SK-N-SH treated with all-trans-retinoic acid at 6 μM for 48 hours (cell line): ENCODE results near the gene ZFHX3.
A peak's percentile ranks its signal among the peaks of the same experiment; 100 is the strongest.
"Not testable (repeated sequence)": the region's sequence is repeated elsewhere in the genome, so short reads cannot be mapped to it uniquely, and the experiment has no call there.

Experiments
- ATAC-seq: fragments of 200-7000 bp; cut with Tn5 transposase; 3 replicates; pipeline ENCODE4 v1.9.1; 2020; ENCODE audit warnings: mild to moderate bottlenecking, moderate library complexity
- ARNTL ChIP-seq: fragments of 450-650 bp; formaldehyde crosslinking; IDR thresholded peaks from 2 replicates; pipeline ENCODE4 v1.5.0; 2020; ENCODE audit warnings: low read depth, mild to moderate bottlenecking, moderate library complexity, borderline replicate concordance
- BACH2 ChIP-seq: fragments of 250-450 bp; sonication (Bioruptor Pico); IDR thresholded peaks from 2 replicates; pipeline ENCODE4 v1.9.0; 2021; ENCODE audit warnings: mild to moderate bottlenecking, borderline replicate concordance
- CREB5 ChIP-seq: fragments of 250-450 bp; sonication (Bioruptor Pico); IDR thresholded peaks from 2 replicates; pipeline ENCODE4 v1.5.1; 2020; ENCODE audit warnings: low read depth, mild to moderate bottlenecking, moderate library complexity
- CSDC2 ChIP-seq: fragments of 250-450 bp; sonication (Bioruptor Pico); IDR thresholded peaks from 2 replicates; pipeline ENCODE4 v1.5.0; 2020; ENCODE audit warnings: mild to moderate bottlenecking, moderate library complexity
- CSRNP3 ChIP-seq: fragments of 250-450 bp; sonication (Bioruptor Pico); IDR thresholded peaks from 2 replicates; pipeline ENCODE4 v1.5.1; 2021; ENCODE audit warnings: mild to moderate bottlenecking, moderate library complexity
- ESRRG ChIP-seq: fragments of 250-450 bp; sonication (Bioruptor Pico); IDR thresholded peaks from 2 replicates; pipeline ENCODE4 v1.6.1; 2021; ENCODE audit warnings: mild to moderate bottlenecking
- ISL1 ChIP-seq: fragments of 250-450 bp; sonication (Bioruptor Pico); IDR thresholded peaks from 2 replicates; pipeline ENCODE4 v2.1.2; 2022; ENCODE audit warnings: mild to moderate bottlenecking, moderate library complexity
- POU6F1 ChIP-seq: fragments of 250-450 bp; sonication (Bioruptor Pico); IDR thresholded peaks from 2 replicates; pipeline ENCODE4 v1.8.0; 2021; ENCODE audit warnings: low read depth, mild to moderate bottlenecking, moderate library complexity, borderline replicate concordance
- SNAI2 ChIP-seq: fragments of 250-450 bp; sonication (Bioruptor Pico); IDR thresholded peaks from 2 replicates; pipeline ENCODE4 v1.5.0; 2020; ENCODE audit warnings: mild to moderate bottlenecking, moderate library complexity
- TCF4 ChIP-seq: fragments of 250-450 bp; sonication (Bioruptor Pico); IDR thresholded peaks from 2 replicates; pipeline ENCODE4 v1.8.0; 2021; ENCODE audit warnings: mild to moderate bottlenecking, moderate library complexity, borderline replicate concordance
- TOX ChIP-seq: fragments of 250-450 bp; sonication (Bioruptor Pico); IDR thresholded peaks from 2 replicates; pipeline ENCODE4 v1.8.0; 2021; ENCODE audit warnings: mild to moderate bottlenecking, moderate library complexity, borderline replicate concordance
- ZC3H10 ChIP-seq: fragments of 250-450 bp; sonication (Bioruptor Pico); IDR thresholded peaks from 2 replicates; pipeline ENCODE4 v1.5.1; 2021; ENCODE audit warnings: mild to moderate bottlenecking, moderate library complexity
- ZFP3 ChIP-seq: fragments of 250-450 bp; sonication (Bioruptor Pico); IDR thresholded peaks from 2 replicates; pipeline ENCODE4 v1.5.0; 2020; ENCODE audit warnings: mild to moderate bottlenecking, moderate library complexity
- ZFP30 ChIP-seq: fragments of 450-650 bp; formaldehyde crosslinking; IDR thresholded peaks from 2 replicates; pipeline ENCODE4 v1.5.0; 2022; ENCODE audit warnings: mild to moderate bottlenecking, moderate library complexity
- ZNF565 ChIP-seq: fragments of 450-650 bp; formaldehyde crosslinking; conservative IDR thresholded peaks from 2 replicates; pipeline ENCODE4 v1.5.0; 2020; ENCODE audit warnings: low read depth, mild to moderate bottlenecking, moderate library complexity
- ZNF70 ChIP-seq: fragments of 450-650 bp; formaldehyde crosslinking; IDR thresholded peaks from 2 replicates; pipeline ENCODE4 v1.5.0; 2020; ENCODE audit warnings: mild to moderate bottlenecking, moderate library complexity
- ZNF8 ChIP-seq: fragments of 450-650 bp; formaldehyde crosslinking; IDR thresholded peaks from 2 replicates; pipeline ENCODE4 v1.5.0; 2020; ENCODE audit warnings: mild to moderate bottlenecking, moderate library complexity

The ZFHX3 gene

DNA sequence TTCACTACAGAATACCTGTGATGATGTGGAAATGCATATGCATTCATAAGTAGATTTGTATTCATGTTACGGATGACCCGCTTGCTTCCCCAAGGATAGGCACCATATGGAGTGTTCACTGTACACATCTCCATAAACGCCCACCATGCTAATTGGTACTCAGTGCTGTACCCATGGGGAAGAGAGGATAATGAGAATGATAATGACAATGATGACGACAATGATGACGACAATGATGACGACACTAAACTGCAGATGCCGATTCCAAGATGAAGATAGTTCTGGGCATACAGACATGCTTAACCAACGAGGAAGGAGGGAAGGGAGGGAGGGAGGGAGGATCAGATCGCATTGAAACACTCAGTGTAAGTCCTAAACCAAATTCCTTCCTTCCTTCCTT lies 26.5 kb upstream of the ZFHX3 start (continued):
- TF ChIP-seq ZNF565: no peak
- TF ChIP-seq, all 23 proteins: peak for 0

- ATAC-seq: not testable (repeated sequence)
Measured at GRCh38 chr16:73072051-73072450, 24.1 kb upstream of the ZFHX3 start.

- TF ChIP-seq ESRRG (no peak), ARNTL (no peak), TOX (CRISPR knock-in tag) (no peak), CSRNP3 (CRISPR knock-in tag) (no peak), SNAI2 (CRISPR knock-in tag) (no peak), ZFP3 (no peak), ZC3H10 (no peak)
- peak; percentile 13 for ATAC-seq
Measured at GRCh38 chr16:73071131-73071940, 23.4 kb upstream of the ZFHX3 start.

- ATAC-seq: no peak
- TF ChIP-seq TCF4 (CRISPR knock-in tag) (no peak), CSDC2 (CRISPR knock-in tag) (no peak), ZFP3 (no peak), ZFP30 (no peak), CSRNP3 (CRISPR knock-in tag) (no peak)
Measured at GRCh38 chr16:73069581-73070262, 21.8 kb upstream of the ZFHX3 start.

- peak; percentile 53; the same call in 1 of the 2 replicates for TF ChIP-seq POU6F1
- no peak for TF ChIP-seq ARNTL
- TF ChIP-seq ISL1: no peak
- 0 out of 2 replicates have a peak, but pooled peaks have one; percentile 50 for TF ChIP-seq ZFP3
- TF ChIP-seq TOX (CRISPR knock-in tag): no peak
- peak; percentile 90 for ATAC-seq
Measured at GRCh38 chr16:73068541-73069401, 20.8 kb upstream of the ZFHX3 start.

DNA sequence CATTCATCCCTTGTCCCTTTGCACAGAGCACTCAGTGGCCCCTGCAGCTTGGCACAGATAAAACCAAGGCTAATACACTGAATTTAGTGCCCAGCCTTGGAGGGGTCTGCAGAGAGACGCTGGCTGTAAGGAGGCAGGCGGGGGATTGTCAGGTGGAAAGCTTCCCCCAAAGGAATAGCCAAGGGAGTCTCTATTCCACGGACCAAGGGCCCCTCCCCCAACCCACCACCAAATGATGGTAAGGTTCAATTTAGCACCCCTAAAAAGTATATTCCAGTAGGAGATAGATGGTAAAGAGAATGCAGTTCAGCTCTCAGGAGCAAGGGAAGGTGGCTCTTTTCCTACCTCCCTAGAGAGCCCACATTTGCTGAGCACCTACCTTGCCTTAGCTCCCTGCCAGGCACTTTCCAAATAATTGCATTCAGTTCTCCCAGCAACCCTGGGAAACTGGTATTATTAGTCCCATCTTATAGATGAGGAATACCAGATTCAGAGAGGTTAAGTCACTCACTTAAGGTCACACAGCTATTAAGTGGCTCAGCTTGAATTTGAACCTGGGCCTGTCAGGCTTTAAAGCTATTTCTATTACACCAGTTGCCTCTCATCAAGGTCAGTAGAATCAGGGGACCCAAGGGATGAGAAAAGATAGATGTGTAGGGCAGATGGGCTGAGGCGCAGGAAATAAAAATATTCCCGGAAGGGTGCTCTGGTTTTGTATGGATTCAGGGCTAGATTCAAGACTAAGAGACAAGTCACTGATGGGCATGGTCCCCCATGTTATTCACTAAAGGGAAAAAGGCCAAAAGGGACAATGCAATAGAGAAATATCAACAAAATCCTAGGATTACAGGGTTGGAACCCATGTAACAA lies 20.0 kb upstream of the ZFHX3 start:
- no peak for ATAC-seq
- TF ChIP-seq ZC3H10: no peak
- no peak for TF ChIP-seq ARNTL
- TF ChIP-seq, all 23 proteins: peak for 0

- ATAC-seq: no peak
- TF ChIP-seq ZC3H10 (no peak), ZNF70 (CRISPR knock-in tag) (no peak), ARNTL (no peak), CREB5 (CRISPR knock-in tag) (no peak), ZNF8 (no peak), ZFP30 (no peak), BACH2 (no peak), TCF4 (CRISPR knock-in tag) (no peak), CSDC2 (CRISPR knock-in tag) (no peak)
Measured at GRCh38 chr16:73066927-73067670, 19.2 kb upstream of the ZFHX3 start.
